ENCODE measurements around the gene WWP2.
"Not testable (repeated sequence)": the region's sequence is repeated elsewhere in the genome, so short reads cannot be mapped to it uniquely, and the experiment has no call there.

Gene WWP2

GRCh38 chr16:69943241-69944036, 181.3 kb downstream of the WWP2 start:
- DNase-seq (ENCODE audit: low read depth) = not testable (repeated sequence)

- not testable (repeated sequence) for DNase-seq (ENCODE audit: low read depth)
Observed at GRCh38 chr16:69950411-69950810, 188.3 kb downstream of the WWP2 start.

- DNase-seq (ENCODE audit: low read depth) = not testable (repeated sequence)
Observed at GRCh38 chr16:69951017-69951671, 189.0 kb downstream of the WWP2 start, which contains the start of gene CLEC18A. Gene CLEC18A (plus strand): TSS chr16:69951334. CDS start chr16:69951367, 33 bp downstream.

GRCh38 chr16:69951672-69952031, 189.5 kb downstream of the WWP2 start:
- DNase-seq (ENCODE audit: low read depth) = not testable (repeated sequence)

- DNase-seq (ENCODE audit: low read depth) = not testable (repeated sequence)
Observed at GRCh38 chr16:69952116-69952515, 190.0 kb downstream of the WWP2 start.

GRCh38 chr16:69952572-69953355, 190.6 kb downstream of the WWP2 start:
- not testable (repeated sequence) for DNase-seq (ENCODE audit: low read depth)

- DNase-seq (ENCODE audit: low read depth) = not testable (repeated sequence)
Observed at GRCh38 chr16:69954241-69954640, 192.1 kb downstream of the WWP2 start.

- not testable (repeated sequence) for DNase-seq (ENCODE audit: low read depth)
Observed at GRCh38 chr16:69963312-69963711, 201.2 kb downstream of the WWP2 start.

GRCh38 chr16:69964960-69965660, 203.0 kb downstream of the WWP2 start:
- not testable (repeated sequence) for DNase-seq (ENCODE audit: low read depth)

- DNase-seq (ENCODE audit: low read depth) = not testable (repeated sequence)
Observed at GRCh38 chr16:69965661-69966054, 203.5 kb downstream of the WWP2 start.

GRCh38 chr16:69967688-69968087, 205.6 kb downstream of the WWP2 start:
- DNase-seq (ENCODE audit: low read depth) = not testable (repeated sequence)

GRCh38 chr16:69968125-69968524, 206.0 kb downstream of the WWP2 start:
- DNase-seq (ENCODE audit: low read depth) = not testable (repeated sequence)

GRCh38 chr16:69969657-69970056, 207.5 kb downstream of the WWP2 start:
- DNase-seq (ENCODE audit: low read depth) = not testable (repeated sequence)

GRCh38 chr16:69972120-69972519, 210.0 kb downstream of the WWP2 start:
- not testable (repeated sequence) for DNase-seq (ENCODE audit: low read depth)

GRCh38 chr16:69972935-69973334, 210.8 kb downstream of the WWP2 start:
- DNase-seq (ENCODE audit: low read depth) = not testable (repeated sequence)

- not testable (repeated sequence) for DNase-seq (ENCODE audit: low read depth)
Observed at GRCh38 chr16:69985196-69985595, 223.1 kb downstream of the WWP2 start.
